Sigmoid colon (tissue), 7 donors: ENCODE data around the gene LCN1. TPM values are rescaled to one million over a fixed set of nuclear protein-coding genes. Genes with fewer than 3 reads are reported as not detected.
A peak's percentile ranks its signal among the peaks of the same experiment; 100 is the strongest.

ENCODE experiments used
- DNase-seq: peaks from one replicate; pipeline ENCODE4 v3.0.0-alpha.2; 2019
- H3K27ac ChIP-seq, 4 donors: fragments of 200-600 bp; sonication (generic); one replicate each; pipeline ENCODE4 v1.5.1; 2016 to 2019; ENCODE audit warnings: mild to moderate bottlenecking in 1 of 4
- H3K27me3 ChIP-seq, 3 donors: fragments of 200-600 bp; sonication (generic); one replicate each; pipeline ENCODE4 v1.5.1; 2019; ENCODE audit warnings: mild to moderate bottlenecking in 1 of 3
- H3K36me3 ChIP-seq, 4 donors: fragments of 200-600 bp; sonication (generic); one replicate each; pipeline ENCODE4 v1.5.1; 2016 to 2019
- H3K4me1 ChIP-seq, 4 donors: fragments of 200-600 bp; sonication (generic); one replicate each; pipeline ENCODE4 v1.5.1; 2017 to 2019
- H3K4me3 ChIP-seq, 4 donors: fragments of 200-600 bp; sonication (generic); one replicate each; pipeline ENCODE4 v1.5.1; 2017 to 2019; ENCODE audit warnings: mild to moderate bottlenecking in 2 of 4, moderate library complexity in 1 of 4
- H3K9me3 ChIP-seq, 4 donors: fragments of 200-600 bp in 3 of 4; sonication (generic) in 3 of 4; one replicate each; pipeline versions ENCODE4 v1.5.1 to v1.6.1; 2013 to 2019
- EP300 ChIP-seq, 4 donors: sonication (generic); formaldehyde crosslinking; IDR thresholded peaks; one replicate each; pipeline ENCODE4 v1.6.1; 2017; ENCODE audit warnings: antibody characterized with exemption in 4 of 4
- POLR2A ChIP-seq, 2 donors: fragments of 450-650 bp; IDR thresholded peaks; one replicate each; pipeline ENCODE4 v1.6.1; 2016; ENCODE audit warnings: antibody characterized with exemption in 2 of 2, mild to moderate bottlenecking in 2 of 2, moderate library complexity in 2 of 2
- POLR2AphosphoS5 ChIP-seq, 4 donors: sonication (generic); formaldehyde crosslinking; IDR thresholded peaks; one replicate each; pipeline ENCODE4 v1.6.1; 2017; ENCODE audit warnings: antibody characterized with exemption in 4 of 4
- WGBS, 2 donors: extraction: QIAGEN DNeasy Blood & Tissue Kit; methylation state at CpG; one replicate each; pipeline ENCODE4 v1.1.7; 2013; 5-methylcytosine and 5-hydroxymethylcytosine counted together
- intact Hi-C: fragments of 100-400 bp; cut with DNase I; formaldehyde crosslinking; loops from one replicate; pipeline ENCODE4 v1.15.1; 2023
- polyA plus RNA-seq, 3 donors: library from polyadenylated mRNA; stranded (reverse); fragments of 200-250 nt; gene quantifications; one replicate each; pipeline ENCODE4 v1.2.3, GENCODE V29; 2013
- total RNA-seq, 4 donors: library from RNA; depleted of rRNA; stranded (reverse); fragments of >200 nt; gene quantifications; one replicate each; pipeline ENCODE4 v1.1.0, GENCODE V29; 2016
- TF ChIP-seq, protein P1 (sequence below), 4 experiments: fragments of 450-650 bp in 3 of 4; fragments of 200-600 bp in 1 of 4; IDR thresholded peaks; one replicate each; pipeline ENCODE4 v1.5.1; 2016 to 2019; ENCODE audit warnings: antibody characterized with exemption in 4 of 4, mild to moderate bottlenecking in 3 of 4, moderate library complexity in 2 of 4
- donor health status: healthy with polysubstance abuse.
- donor health status: Bipolar disorder and iron deficiency.
- donor health status: healthy.

Gene LCN1
- total and polyA plus RNA-seq, 7 donors = 0.10 TPM; not detected in 6

- peak; percentile 46 for DNase-seq
- Histone ChIP-seq H3K27me3 (no peaks in the 10 kb centered on the region), H3K4me3 (peak overlapping the region in 2 of 4 donors; percentile 90 to 92), H3K9me3 (no peaks in the 10 kb centered on the region), H3K36me3 (peaks cover 9 to 38% (median 20%) of the 10 kb centered on the region in 4 donors), H3K27ac (no peak overlapping the region), H3K4me1 (peaks cover 0 to 34% (median 27%) of the 10 kb centered on the region in 4 donors)
- WGBS, 2 donors = 86 to 90% methylated on average over 15 of the region's 15 CpGs
- intact Hi-C loops = no loop called here
- TF ChIP-seq POLR2A (IDR thresholded peaks at IDR 0.05) = no peak
- TF ChIP-seq, protein P1, sequence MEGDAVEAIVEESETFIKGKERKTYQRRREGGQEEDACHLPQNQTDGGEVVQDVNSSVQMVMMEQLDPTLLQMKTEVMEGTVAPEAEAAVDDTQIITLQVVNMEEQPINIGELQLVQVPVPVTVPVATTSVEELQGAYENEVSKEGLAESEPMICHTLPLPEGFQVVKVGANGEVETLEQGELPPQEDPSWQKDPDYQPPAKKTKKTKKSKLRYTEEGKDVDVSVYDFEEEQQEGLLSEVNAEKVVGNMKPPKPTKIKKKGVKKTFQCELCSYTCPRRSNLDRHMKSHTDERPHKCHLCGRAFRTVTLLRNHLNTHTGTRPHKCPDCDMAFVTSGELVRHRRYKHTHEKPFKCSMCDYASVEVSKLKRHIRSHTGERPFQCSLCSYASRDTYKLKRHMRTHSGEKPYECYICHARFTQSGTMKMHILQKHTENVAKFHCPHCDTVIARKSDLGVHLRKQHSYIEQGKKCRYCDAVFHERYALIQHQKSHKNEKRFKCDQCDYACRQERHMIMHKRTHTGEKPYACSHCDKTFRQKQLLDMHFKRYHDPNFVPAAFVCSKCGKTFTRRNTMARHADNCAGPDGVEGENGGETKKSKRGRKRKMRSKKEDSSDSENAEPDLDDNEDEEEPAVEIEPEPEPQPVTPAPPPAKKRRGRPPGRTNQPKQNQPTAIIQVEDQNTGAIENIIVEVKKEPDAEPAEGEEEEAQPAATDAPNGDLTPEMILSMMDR (IDR thresholded peaks at IDR 0.05) = no peak
- no peak for TF ChIP-seq POLR2AphosphoS5 (IDR thresholded peaks at IDR 0.05)
- TF ChIP-seq EP300 (IDR thresholded peaks at IDR 0.05) = no peak
Observed at GRCh38 chr9:135502168-135502872, 18.9 kb upstream of the LCN1 start.

DNA sequence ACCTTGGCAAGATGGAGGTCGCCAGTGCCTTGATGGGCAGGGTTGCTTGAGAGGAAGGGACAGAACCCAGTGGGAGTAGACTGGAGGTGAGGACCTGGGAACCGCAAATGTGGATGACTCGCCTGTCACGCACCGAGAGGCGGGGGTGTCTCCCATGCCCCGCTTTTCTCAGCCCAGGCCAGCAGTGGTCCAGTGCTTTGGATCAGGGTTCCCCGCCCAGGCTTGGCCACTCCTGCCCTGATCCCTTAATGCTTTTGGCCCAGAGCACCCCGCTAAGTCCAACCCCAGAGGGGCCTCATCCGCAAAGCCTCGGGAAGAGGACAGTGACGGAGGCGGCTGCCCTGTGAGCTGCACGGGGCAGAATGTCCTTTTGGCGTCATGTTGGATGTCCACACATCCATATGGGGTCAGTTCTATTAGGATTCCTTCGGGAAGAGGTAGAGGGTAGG, 18.3 kb upstream of the LCN1 start:
- TF ChIP-seq POLR2A (IDR thresholded peaks at IDR 0.05) (no peak), EP300 (IDR thresholded peaks at IDR 0.05) (no peak), POLR2AphosphoS5 (IDR thresholded peaks at IDR 0.05) (no peak)
- TF ChIP-seq, protein P1 (IDR thresholded peaks at IDR 0.05) = no peak
- intact Hi-C loops = no loop called here
- Histone ChIP-seq H3K27me3 (no peaks in the 10 kb centered on the region), H3K4me1 (peaks cover 0 to 34% (median 27%) of the 10 kb centered on the region in 4 donors), H3K36me3 (peaks cover 9 to 38% (median 20%) of the 10 kb centered on the region in 4 donors), H3K27ac (no peak overlapping the region), H3K9me3 (no peaks in the 10 kb centered on the region), H3K4me3 (no peak overlapping the region)
- DNase-seq = peak; percentile 40
- 89 to 95% methylated on average over 16 of the region's 16 CpGs for WGBS, 2 donors

DNA sequence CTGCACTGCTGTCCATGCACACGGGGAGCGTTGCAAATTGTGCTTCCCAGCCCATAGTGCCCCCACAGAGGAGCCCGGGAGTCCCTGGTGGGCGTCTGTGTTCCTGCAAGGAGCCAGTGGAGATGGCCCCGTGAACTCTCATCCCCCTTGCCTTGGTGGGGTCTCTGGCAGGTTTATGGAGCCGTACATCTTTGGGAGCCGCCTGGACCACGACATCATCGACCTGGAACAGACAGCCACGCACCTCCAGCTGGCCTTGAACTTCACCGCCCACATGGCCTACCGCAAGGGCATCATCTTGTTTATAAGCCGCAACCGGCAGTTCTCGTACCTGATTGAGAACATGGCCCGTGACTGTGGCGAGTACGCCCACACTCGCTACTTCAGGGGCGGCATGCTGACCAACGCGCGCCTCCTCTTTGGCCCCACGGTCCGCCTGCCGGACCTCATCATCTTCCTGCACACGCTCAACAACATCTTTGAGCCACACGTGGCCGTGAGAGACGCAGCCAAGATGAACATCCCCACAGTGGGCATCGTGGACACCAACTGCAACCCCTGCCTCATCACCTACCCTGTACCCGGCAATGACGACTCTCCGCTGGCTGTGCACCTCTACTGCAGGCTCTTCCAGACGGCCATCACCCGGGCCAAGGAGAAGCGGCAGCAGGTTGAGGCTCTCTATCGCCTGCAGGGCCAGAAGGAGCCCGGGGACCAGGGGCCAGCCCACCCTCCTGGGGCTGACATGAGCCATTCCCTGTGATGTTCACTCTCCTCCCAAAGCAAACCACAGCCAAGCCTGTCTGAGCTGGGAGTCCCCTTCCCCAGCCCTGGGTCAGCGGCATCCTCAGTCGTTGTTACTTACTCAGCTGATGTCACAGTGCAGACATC, 17.6 kb upstream of the LCN1 start:
- peaks cover 0 to 34% (median 27%) of the 10 kb centered on the region in 4 donors for H3K4me1 ChIP-seq
- no peaks in the 10 kb centered on the region for H3K9me3 ChIP-seq
- H3K36me3 ChIP-seq = peaks cover 9 to 38% (median 20%) of the 10 kb centered on the region in 4 donors
- peak; percentile 59 for DNase-seq
- no peaks in the 10 kb centered on the region for H3K27me3 ChIP-seq
- no peak overlapping the region for H3K27ac ChIP-seq
- 91 to 93% methylated on average over 41 of the region's 41 CpGs for WGBS, 2 donors
- no peak for TF ChIP-seq EP300 (IDR thresholded peaks at IDR 0.05)
- TF ChIP-seq POLR2A (IDR thresholded peaks at IDR 0.05) = no peak
- TF ChIP-seq POLR2AphosphoS5 (IDR thresholded peaks at IDR 0.05) = no peak
- TF ChIP-seq, protein P1 (IDR thresholded peaks at IDR 0.05) = no peak
- intact Hi-C loops = no loop called here
- no peak overlapping the region for H3K4me3 ChIP-seq

DNA sequence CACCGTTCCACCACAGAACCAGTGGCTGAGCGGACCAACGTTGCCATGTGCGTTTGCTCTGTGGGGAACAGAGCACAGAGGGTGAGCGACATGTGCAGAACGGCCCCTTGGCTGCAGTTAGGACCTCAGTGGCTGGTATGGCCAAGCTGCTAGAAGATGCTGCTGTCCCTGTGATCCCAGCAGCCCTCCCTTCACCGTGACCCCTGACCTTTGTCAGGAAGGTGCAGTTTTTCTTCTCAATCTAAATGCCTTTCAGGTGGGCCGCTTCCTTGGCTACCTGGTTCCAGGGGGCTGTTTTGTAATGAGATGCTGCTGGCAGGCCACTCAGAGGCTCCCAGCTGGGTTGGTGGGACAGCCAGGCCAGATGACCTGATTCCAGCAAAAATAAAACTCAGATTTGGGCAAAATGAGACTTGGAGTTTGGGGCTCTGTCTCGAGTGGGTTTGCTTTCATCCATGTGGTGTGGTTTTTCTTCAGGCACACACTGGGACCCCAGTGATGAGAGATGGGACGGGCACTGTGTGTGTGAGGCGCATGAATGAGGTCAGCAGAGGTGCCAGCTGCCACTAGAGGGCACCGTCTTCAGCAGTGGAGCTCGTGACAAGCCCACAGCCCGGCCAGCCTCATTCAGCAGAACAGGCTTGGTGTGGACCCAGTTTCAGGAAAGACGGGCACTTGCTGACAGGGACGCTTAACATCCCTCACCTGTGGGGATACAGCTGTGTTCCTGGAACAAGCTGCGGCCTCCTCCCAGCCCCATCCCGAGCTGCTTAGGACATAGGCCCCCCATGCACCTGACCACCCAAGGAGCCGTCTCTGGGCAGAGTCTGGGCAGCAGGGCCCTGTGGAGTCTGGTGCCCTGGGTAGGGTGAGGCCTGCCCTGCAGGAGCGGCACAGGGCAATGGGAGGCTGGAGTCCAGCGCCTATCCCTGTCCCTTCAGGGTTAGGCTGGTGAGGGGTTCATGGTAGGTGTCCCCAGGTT, 16.7 kb upstream of the LCN1 start:
- H3K4me3 ChIP-seq = no peak overlapping the region
- no peak for TF ChIP-seq POLR2AphosphoS5 (IDR thresholded peaks at IDR 0.05)
- TF ChIP-seq EP300 (IDR thresholded peaks at IDR 0.05) = no peak
- TF ChIP-seq, protein P1 (IDR thresholded peaks at IDR 0.05) = peak in 3 of 4 experiments; percentile 30 to 64 (median 38)
- DNase-seq = peak; percentile 74
- H3K36me3 ChIP-seq = peaks cover 9 to 38% (median 20%) of the 10 kb centered on the region in 4 donors
- H3K27me3 ChIP-seq = no peaks in the 10 kb centered on the region
- H3K9me3 ChIP-seq = no peaks in the 10 kb centered on the region
- peaks cover 0 to 28% (median 22%) of the 10 kb centered on the region in 4 donors for H3K4me1 ChIP-seq
- intact Hi-C loops = no loop called here
- 65 to 72% methylated on average over 21 of the region's 21 CpGs for WGBS, 2 donors
- H3K27ac ChIP-seq = no peak overlapping the region
